ENCODE data around the gene ZBTB16. TPM values are rescaled to one million over a fixed set of nuclear protein-coding genes. Genes with fewer than 3 reads are reported as not detected.

ZBTB16 gene
- 0.54 TPM for total RNA-seq (ENCODE audit: unreplicated experiment)
- long read RNA-seq: 0 reads

- peaks cover 14% of the 10 kb centered on the region for H3K27me3 Mint-ChIP-seq (ENCODE audit: unreplicated experiment)
- peak within 1 kb of the TSS; percentile 88 for H3K4me3 Mint-ChIP-seq (ENCODE audit: unreplicated experiment)
- no peak for TF ChIP-seq CTCF (IDR thresholded peaks at IDR 0.05; ENCODE audit: unreplicated experiment)
- H3K4me1 Mint-ChIP-seq (ENCODE audit: unreplicated experiment): peaks cover 8% of the 10 kb centered on the region
- peak; percentile 46 for DNase-seq (ENCODE audit: low spot score)
- H3K36me3 Mint-ChIP-seq (ENCODE audit: low read depth, unreplicated experiment): no peaks in the 10 kb centered on the region
- no peak within 1 kb of the TSS for H3K27ac Mint-ChIP-seq (ENCODE audit: unreplicated experiment)
- H3K9me3 Mint-ChIP-seq (ENCODE audit: unreplicated experiment): no peaks in the 10 kb centered on the region
Measured at GRCh38 chr11:114059278-114059983, at the start of gene ZBTB16. Gene ZBTB16, plus strand, starts transcription at chr11:114059711. Its CDS starts 3,590 bp downstream, at chr11:114063301.

GRCh38 chr11:114010931-114011330 is 48.6 kb upstream of the ZBTB16 start:
- no peak for DNase-seq (ENCODE audit: low spot score)
- no peak for TF ChIP-seq CTCF (IDR thresholded peaks at IDR 0.05; ENCODE audit: unreplicated experiment)
- Mint-ChIP-seq H3K9me3 (ENCODE audit: unreplicated experiment) (no peaks in the 10 kb centered on the region), H3K4me1 (ENCODE audit: unreplicated experiment) (no peaks in the 10 kb centered on the region), H3K27ac (ENCODE audit: unreplicated experiment) (no peak overlapping the region), H3K36me3 (ENCODE audit: low read depth, unreplicated experiment) (no peaks in the 10 kb centered on the region), H3K27me3 (ENCODE audit: unreplicated experiment) (no peaks in the 10 kb centered on the region), H3K4me3 (ENCODE audit: unreplicated experiment) (no peak overlapping the region)

- Mint-ChIP-seq H3K27me3 (ENCODE audit: unreplicated experiment) (no peaks in the 10 kb centered on the region), H3K9me3 (ENCODE audit: unreplicated experiment) (no peaks in the 10 kb centered on the region), H3K4me1 (ENCODE audit: unreplicated experiment) (no peaks in the 10 kb centered on the region), H3K4me3 (ENCODE audit: unreplicated experiment) (no peak overlapping the region), H3K27ac (ENCODE audit: unreplicated experiment) (no peak overlapping the region), H3K36me3 (ENCODE audit: low read depth, unreplicated experiment) (no peaks in the 10 kb centered on the region)
- TF ChIP-seq CTCF (IDR thresholded peaks at IDR 0.05; ENCODE audit: unreplicated experiment): no peak
- no peak for DNase-seq (ENCODE audit: low spot score)
Measured at GRCh38 chr11:114011443-114011842, 48.1 kb upstream of the ZBTB16 start.

GRCh38 chr11:114015117-114015516 is 44.4 kb upstream of the ZBTB16 start:
- no peak for TF ChIP-seq CTCF (IDR thresholded peaks at IDR 0.05; ENCODE audit: unreplicated experiment)
- H3K36me3 Mint-ChIP-seq (ENCODE audit: low read depth, unreplicated experiment): no peaks in the 10 kb centered on the region
- no peak for DNase-seq (ENCODE audit: low spot score)
- H3K9me3 Mint-ChIP-seq (ENCODE audit: unreplicated experiment): no peaks in the 10 kb centered on the region
- H3K27ac Mint-ChIP-seq (ENCODE audit: unreplicated experiment): no peak overlapping the region
- no peaks in the 10 kb centered on the region for H3K27me3 Mint-ChIP-seq (ENCODE audit: unreplicated experiment)
- no peak overlapping the region for H3K4me3 Mint-ChIP-seq (ENCODE audit: unreplicated experiment)
- H3K4me1 Mint-ChIP-seq (ENCODE audit: unreplicated experiment): no peaks in the 10 kb centered on the region

GRCh38 chr11:114016986-114017385 is 42.5 kb upstream of the ZBTB16 start:
- Mint-ChIP-seq H3K36me3 (ENCODE audit: low read depth, unreplicated experiment) (no peaks in the 10 kb centered on the region), H3K27me3 (ENCODE audit: unreplicated experiment) (no peaks in the 10 kb centered on the region), H3K4me1 (ENCODE audit: unreplicated experiment) (no peaks in the 10 kb centered on the region), H3K27ac (ENCODE audit: unreplicated experiment) (no peak overlapping the region), H3K4me3 (ENCODE audit: unreplicated experiment) (no peak overlapping the region), H3K9me3 (ENCODE audit: unreplicated experiment) (no peaks in the 10 kb centered on the region)
- no peak for DNase-seq (ENCODE audit: low spot score)
- TF ChIP-seq CTCF (IDR thresholded peaks at IDR 0.05; ENCODE audit: unreplicated experiment): no peak

All from endothelial cell (in vitro differentiated cells).